NCI-H345 treated with DMSO at 0.1 percent for 48 hours (cell line): ENCODE measurements around the gene ZBED2.
"Not testable (repeated sequence)": the region's sequence is repeated elsewhere in the genome, so short reads cannot be mapped to it uniquely, and the experiment has no call there.

Experiments used
- DNase-seq: peaks from one replicate; lab custom pipeline; 2025; ENCODE audit not compliant: unreplicated experiment; lab: John Stamatoyannopoulos, UW

Gene ZBED2

GRCh38 chr3:111595232-111595631, at the start of gene ZBED2:
ZBED2 (minus strand) TSS chr3:111595346; CDS start chr3:111594201, 1,145 bp downstream.
- no peak for DNase-seq

GRCh38 chr3:111639316-111639715, 44.2 kb upstream of the ZBED2 start:
- no peak for DNase-seq

GRCh38 chr3:111636366-111636885, 41.3 kb upstream of the ZBED2 start:
- DNase-seq = peak; percentile 0

GRCh38 chr3:111635403-111635802, 40.3 kb upstream of the ZBED2 start:
- DNase-seq = no peak

GRCh38 chr3:111630638-111631037, 35.5 kb upstream of the ZBED2 start:
- DNase-seq = not testable (repeated sequence)

GRCh38 chr3:111629018-111629417, 33.9 kb upstream of the ZBED2 start:
- not testable (repeated sequence) for DNase-seq

GRCh38 chr3:111627092-111627491, 31.9 kb upstream of the ZBED2 start:
- no peak for DNase-seq

- no peak for DNase-seq
Observed at GRCh38 chr3:111621535-111621934, 26.4 kb upstream of the ZBED2 start.

- DNase-seq = no peak
Observed at GRCh38 chr3:111619833-111620232, 24.7 kb upstream of the ZBED2 start.

GRCh38 chr3:111618945-111619344, 23.8 kb upstream of the ZBED2 start:
- DNase-seq = no peak

- DNase-seq = no peak
Observed at GRCh38 chr3:111617912-111618601, 22.9 kb upstream of the ZBED2 start.

GRCh38 chr3:111617406-111617805, 22.3 kb upstream of the ZBED2 start:
- DNase-seq = no peak

- no peak for DNase-seq
Observed at GRCh38 chr3:111616417-111617105, 21.4 kb upstream of the ZBED2 start.

GRCh38 chr3:111615880-111616279, 20.7 kb upstream of the ZBED2 start:
- DNase-seq = no peak

- DNase-seq = no peak
Observed at GRCh38 chr3:111613294-111613693, 18.1 kb upstream of the ZBED2 start.

GRCh38 chr3:111610612-111611054, 15.5 kb upstream of the ZBED2 start:
- DNase-seq = no peak

- DNase-seq = no peak
Observed at GRCh38 chr3:111610189-111610588, 15.0 kb upstream of the ZBED2 start.

- DNase-seq = no peak
Observed at GRCh38 chr3:111609700-111610099, 14.6 kb upstream of the ZBED2 start.

- no peak for DNase-seq
Observed at GRCh38 chr3:111608383-111608782, 13.2 kb upstream of the ZBED2 start.

GRCh38 chr3:111607240-111607920, 12.2 kb upstream of the ZBED2 start:
- DNase-seq = no peak

- DNase-seq = no peak
Observed at GRCh38 chr3:111605493-111605892, 10.3 kb upstream of the ZBED2 start.

- DNase-seq = no peak
Observed at GRCh38 chr3:111605018-111605417, 9.9 kb upstream of the ZBED2 start.
